Natural killer cell (primary cell): Measurements from ENCODE around the gene CARMIL1. TPM values are rescaled to one million over a fixed set of nuclear protein-coding genes. Genes with fewer than 3 reads are reported as not detected.

Source experiments
- ATAC-seq, 3 donors: fragments of 150-1000 bp in 2 of 3; fragments of 200-7000 bp in 1 of 3; cut with Tn5 transposase; 1 replicate in 1 of 3; 2 replicates in 2 of 3; pipeline ENCODE4 v1.10.0; 2021; ENCODE audit warnings: mild to moderate bottlenecking in 2 of 3, moderate library complexity in 2 of 3
- DNase-seq, 2 donors: peaks; one replicate each; pipeline versions ENCODE4 v3.0.0 to v3.0.0-alpha.2; 2013 to 2021; ENCODE audit warnings: mixed read lengths in 1 of 2
- H3K27ac ChIP-seq: one replicate; pipeline ENCODE4 v1.5.1; 2013; ENCODE audit warnings: mild to moderate bottlenecking, low read length
- H3K27me3 ChIP-seq: one replicate; pipeline ENCODE4 v1.6.1; 2013; ENCODE audit warnings: low read length; ENCODE audit not compliant: control insufficient read depth, insufficient read depth
- H3K36me3 ChIP-seq: one replicate; pipeline ENCODE4 v1.6.1; 2013; ENCODE audit warnings: low read length; ENCODE audit not compliant: control insufficient read depth, insufficient read depth
- H3K4me1 ChIP-seq: one replicate; pipeline ENCODE4 v1.6.1; 2013; ENCODE audit warnings: low read length; ENCODE audit not compliant: control insufficient read depth, insufficient read depth
- H3K4me3 ChIP-seq: one replicate; pipeline ENCODE4 v1.5.1; 2013; ENCODE audit warnings: low read length
- H3K9me3 ChIP-seq: one replicate; pipeline ENCODE4 v1.6.1; 2013; ENCODE audit warnings: low read length; ENCODE audit not compliant: control insufficient read depth, insufficient read depth
- H3K27ac Mint-ChIP-seq, 2 donors: one replicate each; pipeline ENCODE4 v1.8.0; 2022; ENCODE audit warnings: mild to moderate bottlenecking in 2 of 2, mixed read lengths in 2 of 2, moderate library complexity in 1 of 2
- H3K27me3 Mint-ChIP-seq, 2 donors: one replicate each; pipeline ENCODE4 v1.8.0; 2022; ENCODE audit warnings: low read depth in 2 of 2, mixed read lengths in 2 of 2
- H3K36me3 Mint-ChIP-seq: one replicate; pipeline ENCODE4 v1.8.0; 2022; ENCODE audit warnings: mixed read lengths
- H3K4me1 Mint-ChIP-seq, 2 donors: one replicate each; pipeline ENCODE4 v1.8.0; 2022; ENCODE audit warnings: mixed read lengths in 2 of 2
- H3K4me3 Mint-ChIP-seq: one replicate; pipeline ENCODE4 v1.8.0; 2022; ENCODE audit warnings: mild to moderate bottlenecking, moderate library complexity, mixed read lengths
- H3K9me3 Mint-ChIP-seq, 2 donors: one replicate each; pipeline ENCODE4 v1.8.0; 2022; ENCODE audit warnings: mixed read lengths in 2 of 2
- CTCF ChIP-seq: fragments of 200-600 bp; IDR thresholded peaks from one replicate; pipeline ENCODE4 v1.8.0; 2022; ENCODE audit warnings: antibody characterized with exemption
- WGBS: methylation state at CpG from one replicate; pipeline ENCODE4 v1.1.7; 2013; ENCODE audit warnings: missing lambda C conversion rate; ENCODE audit not compliant: insufficient coverage; 5-methylcytosine and 5-hydroxymethylcytosine counted together
- intact Hi-C: fragments of 100-400 bp; cut with micrococcal nuclease; formaldehyde crosslinking; loops from one replicate; pipeline ENCODE4 v1.14.2; 2022
- total RNA-seq, 4 donors: library from RNA; stranded (reverse); fragments of 120-200 nt in 1 of 4; gene quantifications; one replicate each; pipeline versions ENCODE4 v1.2.3 to v1.2.4, GENCODE V29; 2013 to 2022

Gene CARMIL1
- total RNA-seq, 3 donors from 2014 or later (not counting 1 experiment from before 2014, with no cell fraction given), result 0.25 to 1.1 (median 0.35) TPM

GRCh38 chr6:25599516-25600085 is 320.4 kb downstream of the CARMIL1 start:
- Histone ChIP-seq H3K27ac (no peak overlapping the region), H3K27me3 (no peaks in the 10 kb centered on the region), H3K9me3 (no peaks in the 10 kb centered on the region), H3K36me3 (no peaks in the 10 kb centered on the region), H3K4me3 (no peak overlapping the region), H3K4me1 (no peaks in the 10 kb centered on the region)
- ATAC-seq (no peak), DNase-seq (no peak)
- H3K4me1 Mint-ChIP-seq, result no peaks in the 10 kb centered on the region
- H3K9me3 Mint-ChIP-seq, result no peaks in the 10 kb centered on the region
- no peak overlapping the region for H3K4me3 Mint-ChIP-seq
- no peak for TF ChIP-seq CTCF
- 96% methylated on average over 4 of the region's 4 CpGs for WGBS
- H3K27me3 Mint-ChIP-seq, result peaks cover 5 to 12% of the 10 kb centered on the region in 2 donors
- H3K36me3 Mint-ChIP-seq, result no peaks in the 10 kb centered on the region
- intact Hi-C loops, result no loop called here
- no peak overlapping the region for H3K27ac Mint-ChIP-seq

GRCh38 chr6:25601800-25602673 is 322.9 kb downstream of the CARMIL1 start:
- H3K4me1 ChIP-seq, result no peaks in the 10 kb centered on the region
- 75% methylated on average over 1 of the region's 4 CpGs for WGBS
- H3K4me3 ChIP-seq, result no peak overlapping the region
- H3K4me3 Mint-ChIP-seq, result no peak overlapping the region
- ATAC-seq (peak in 1 of 3 donors; percentile 40), DNase-seq (peak in 1 of 2 donors; percentile 77)
- H3K27me3 Mint-ChIP-seq, result peaks cover 5 to 12% of the 10 kb centered on the region in 2 donors
- no peaks in the 10 kb centered on the region for H3K36me3 Mint-ChIP-seq
- H3K27me3 ChIP-seq, result no peaks in the 10 kb centered on the region
- H3K27ac Mint-ChIP-seq, result no peak overlapping the region
- peak; percentile 73 for TF ChIP-seq CTCF
- H3K27ac ChIP-seq, result no peak overlapping the region
- H3K4me1 Mint-ChIP-seq, result no peaks in the 10 kb centered on the region
- no peaks in the 10 kb centered on the region for H3K9me3 Mint-ChIP-seq
- intact Hi-C loops, result loop anchor here (1.0 kb wide), 2 partner anchors 337 to 379 kb away; no protein-coding TSS in a partner anchor
- H3K36me3 ChIP-seq, result no peaks in the 10 kb centered on the region
- H3K9me3 ChIP-seq, result no peaks in the 10 kb centered on the region

GRCh38 chr6:25602674-25602982 is 323.5 kb downstream of the CARMIL1 start:
- no peaks in the 10 kb centered on the region for H3K36me3 Mint-ChIP-seq
- H3K9me3 ChIP-seq, result no peaks in the 10 kb centered on the region
- no CpG with 5 or more reads among the region's 1 CpG for WGBS
- peaks cover 5 to 9% of the 10 kb centered on the region in 2 donors for H3K27me3 Mint-ChIP-seq
- no peaks in the 10 kb centered on the region for H3K27me3 ChIP-seq
- no peak overlapping the region for H3K4me3 ChIP-seq
- H3K4me1 Mint-ChIP-seq, result no peaks in the 10 kb centered on the region
- no peak overlapping the region for H3K27ac Mint-ChIP-seq
- ATAC-seq (no peak), DNase-seq (no peak)
- no peaks in the 10 kb centered on the region for H3K9me3 Mint-ChIP-seq
- H3K4me1 ChIP-seq, result no peaks in the 10 kb centered on the region
- TF ChIP-seq CTCF, result peak; percentile 19
- H3K27ac ChIP-seq, result no peak overlapping the region
- H3K36me3 ChIP-seq, result no peaks in the 10 kb centered on the region
- no peak overlapping the region for H3K4me3 Mint-ChIP-seq
- intact Hi-C loops, result loop anchor here (1.0 kb wide), 2 partner anchors 337 to 379 kb away; no protein-coding TSS in a partner anchor
